Measurements from ENCODE around the gene PAOX.
"Not testable (repeated sequence)": the region's sequence is repeated elsewhere in the genome, so short reads cannot be mapped to it uniquely, and the experiment has no call there.

PAOX gene

GRCh38 chr10:133411523-133412380 is 32.7 kb downstream of the PAOX start:
- Histone ChIP-seq H3K4me3 (ENCODE audit: severe bottlenecking) (no peak overlapping the region), H3K4me1 (ENCODE audit: insufficient read depth, poor library complexity, severe bottlenecking) (no peaks in the 10 kb centered on the region), H3K27me3 (ENCODE audit: insufficient read depth, poor library complexity, severe bottlenecking) (no peaks in the 10 kb centered on the region), H3K9me3 (ENCODE audit: severe bottlenecking) (peaks cover 15% of the 10 kb centered on the region), H3K27ac (ENCODE audit: poor library complexity, severe bottlenecking) (no peak overlapping the region), H3K36me3 (ENCODE audit: low read depth) (peaks cover 72% of the 10 kb centered on the region)
- ATAC-seq (ENCODE audit: low read depth) (no peak), DNase-seq (ENCODE audit: low spot score) (no peak)
- no peak for TF ChIP-seq CTCF (IDR thresholded peaks at IDR 0.05; ENCODE audit: poor library complexity, severe bottlenecking)

GRCh38 chr10:133412381-133412711 is 33.3 kb downstream of the PAOX start:
- no peaks in the 10 kb centered on the region for H3K27me3 ChIP-seq (ENCODE audit: insufficient read depth, poor library complexity, severe bottlenecking)
- no peak for ATAC-seq (ENCODE audit: low read depth)
- H3K9me3 ChIP-seq (ENCODE audit: severe bottlenecking): peaks cover 15% of the 10 kb centered on the region
- TF ChIP-seq CTCF (IDR thresholded peaks at IDR 0.05; ENCODE audit: poor library complexity, severe bottlenecking): no peak
- peaks cover 66% of the 10 kb centered on the region for H3K36me3 ChIP-seq (ENCODE audit: low read depth)
- DNase-seq (ENCODE audit: low spot score): no peak
- H3K27ac ChIP-seq (ENCODE audit: poor library complexity, severe bottlenecking): no peak overlapping the region
- H3K4me3 ChIP-seq (ENCODE audit: severe bottlenecking): no peak overlapping the region
- H3K4me1 ChIP-seq (ENCODE audit: insufficient read depth, poor library complexity, severe bottlenecking): no peaks in the 10 kb centered on the region

- not testable (repeated sequence) for H3K4me1 ChIP-seq (ENCODE audit: insufficient read depth, poor library complexity, severe bottlenecking); H3K27ac ChIP-seq (ENCODE audit: poor library complexity, severe bottlenecking); H3K27me3 ChIP-seq (ENCODE audit: insufficient read depth, poor library complexity, severe bottlenecking); H3K4me3 ChIP-seq (ENCODE audit: severe bottlenecking); ATAC-seq (ENCODE audit: low read depth)
- Histone ChIP-seq H3K36me3 (ENCODE audit: low read depth) (peaks cover 56% of the 10 kb centered on the region), H3K9me3 (ENCODE audit: severe bottlenecking) (peaks cover 15% of the 10 kb centered on the region)
- peak; percentile 4 for DNase-seq (ENCODE audit: low spot score)
Measured at GRCh38 chr10:133414401-133414800, 35.3 kb downstream of the PAOX start.

GRCh38 chr10:133415752-133416151 is 36.7 kb downstream of the PAOX start:
- H3K4me1 ChIP-seq (ENCODE audit: insufficient read depth, poor library complexity, severe bottlenecking): no peaks in the 10 kb centered on the region
- peaks cover 42% of the 10 kb centered on the region for H3K36me3 ChIP-seq (ENCODE audit: low read depth)
- H3K9me3 ChIP-seq (ENCODE audit: severe bottlenecking): peaks cover 15% of the 10 kb centered on the region
- peak; percentile 51 for DNase-seq (ENCODE audit: low spot score)
- H3K27me3 ChIP-seq (ENCODE audit: insufficient read depth, poor library complexity, severe bottlenecking): no peaks in the 10 kb centered on the region
- ATAC-seq (ENCODE audit: low read depth): no peak
- no peak overlapping the region for H3K4me3 ChIP-seq (ENCODE audit: severe bottlenecking)
- H3K27ac ChIP-seq (ENCODE audit: poor library complexity, severe bottlenecking): no peak overlapping the region
- no peak for TF ChIP-seq CTCF (IDR thresholded peaks at IDR 0.05; ENCODE audit: poor library complexity, severe bottlenecking)

GRCh38 chr10:133418289-133418993 is 39.4 kb downstream of the PAOX start:
- Histone ChIP-seq H3K4me1 (ENCODE audit: insufficient read depth, poor library complexity, severe bottlenecking) (no peaks in the 10 kb centered on the region), H3K4me3 (ENCODE audit: severe bottlenecking) (no peak overlapping the region), H3K27ac (ENCODE audit: poor library complexity, severe bottlenecking) (no peak overlapping the region), H3K36me3 (ENCODE audit: low read depth) (peaks cover 16% of the 10 kb centered on the region), H3K9me3 (ENCODE audit: severe bottlenecking) (no peaks in the 10 kb centered on the region), H3K27me3 (ENCODE audit: insufficient read depth, poor library complexity, severe bottlenecking) (peaks cover 10% of the 10 kb centered on the region)
- TF ChIP-seq CTCF (IDR thresholded peaks at IDR 0.05; ENCODE audit: poor library complexity, severe bottlenecking): no peak
- DNase-seq (ENCODE audit: low spot score): peak; percentile 27
- ATAC-seq (ENCODE audit: low read depth): no peak

Measured in RWPE2 (cell line).